Ascending aorta (tissue), 2 donors: ENCODE measurements around the gene OR2M3. TPM values are rescaled to one million over a fixed set of nuclear protein-coding genes. Genes with fewer than 3 reads are reported as not detected.
"Not testable (repeated sequence)": the region's sequence is repeated elsewhere in the genome, so short reads cannot be mapped to it uniquely, and the experiment has no call there.

Experiments used
- DNase-seq, 2 donors: peaks; one replicate each; pipeline ENCODE4 v3.0.0-alpha.2; 2019; ENCODE audit warnings: low spot score in 2 of 2
- H3K27ac ChIP-seq, 2 donors: fragments of 200-600 bp; sonication (generic); one replicate each; pipeline ENCODE4 v1.5.1; 2016 to 2017; ENCODE audit warnings: mild to moderate bottlenecking in 1 of 2
- H3K27me3 ChIP-seq: fragments of 200-600 bp; sonication (generic); one replicate; pipeline ENCODE4 v1.5.1; 2017
- H3K36me3 ChIP-seq, 2 donors: fragments of 200-600 bp; sonication (generic); one replicate each; pipeline ENCODE4 v1.5.1; 2016
- H3K4me1 ChIP-seq, 2 donors: fragments of 200-600 bp; sonication (generic); one replicate each; pipeline ENCODE4 v1.5.1; 2016 to 2017; ENCODE audit warnings: mild to moderate bottlenecking in 1 of 2
- H3K4me3 ChIP-seq, 2 donors: fragments of 200-600 bp; sonication (generic); one replicate each; pipeline ENCODE4 v1.5.1; 2016 to 2017; ENCODE audit warnings: mild to moderate bottlenecking in 1 of 2
- H3K9me3 ChIP-seq, 2 donors: fragments of 200-600 bp; sonication (generic); one replicate each; pipeline ENCODE4 v1.5.1; 2016
- CTCF ChIP-seq, 3 experiments: fragments of 200-600 bp in 2 of 3; fragments of 450-650 bp in 1 of 3; sonication (generic) in 2 of 3; IDR thresholded peaks; one replicate each; pipeline ENCODE4 v1.5.1; 2016 to 2019; ENCODE audit warnings: antibody characterized with exemption in 3 of 3, mild to moderate bottlenecking in 1 of 3, moderate library complexity in 1 of 3
- intact Hi-C: fragments of 100-400 bp; cut with DNase I; formaldehyde crosslinking; loops from one replicate; pipeline ENCODE4 v1.15.1; 2023
- total RNA-seq: library from RNA; depleted of rRNA; stranded (reverse); fragments of >200 nt; gene quantifications from one replicate; pipeline ENCODE4 v1.1.0, GENCODE V29; 2016

The OR2M3 gene
- total RNA-seq, 1 donor from 2014 or later, result not detected

GRCh38 chr1:248215880-248216279 lies 18.8 kb downstream of the OR2M3 start:
- no peak for DNase-seq
- Histone ChIP-seq H3K36me3 (no peaks in the 10 kb centered on the region), H3K4me3 (no peak overlapping the region), H3K9me3 (no peaks in the 10 kb centered on the region), H3K27me3 (no peaks in the 10 kb centered on the region), H3K4me1 (no peaks in the 10 kb centered on the region), H3K27ac (no peak overlapping the region)
- intact Hi-C loops, result no loop called here
- no peak for TF ChIP-seq CTCF (IDR thresholded peaks at IDR 0.05)

GRCh38 chr1:248225537-248225936 lies 28.5 kb downstream of the OR2M3 start:
- Histone ChIP-seq H3K4me3 (no peak overlapping the region), H3K27me3 (no peaks in the 10 kb centered on the region), H3K36me3 (no peaks in the 10 kb centered on the region), H3K27ac (no peak overlapping the region), H3K4me1 (no peaks in the 10 kb centered on the region), H3K9me3 (no peaks in the 10 kb centered on the region)
- TF ChIP-seq CTCF (IDR thresholded peaks at IDR 0.05), result no peak
- no peak for DNase-seq
- intact Hi-C loops, result no loop called here

GRCh38 chr1:248229360-248229908 lies 32.4 kb downstream of the OR2M3 start:
- TF ChIP-seq CTCF (IDR thresholded peaks at IDR 0.05), result no peak
- no peak overlapping the region for H3K4me3 ChIP-seq

GRCh38 chr1:248231117-248231516 lies 34.1 kb downstream of the OR2M3 start, which contains the start of gene OR2M4:
Gene OR2M4, plus strand, starts transcription at chr1:248231417. Its CDS starts 7,512 bp downstream, at chr1:248238929.
- intact Hi-C loops, result no loop called here

More at GRCh38 chr1:248229360-248229908, 32.4 kb downstream of the OR2M3 start:
- Histone ChIP-seq H3K4me1 (no peaks in the 10 kb centered on the region), H3K36me3 (no peaks in the 10 kb centered on the region), H3K27ac (no peak overlapping the region), H3K9me3 (no peaks in the 10 kb centered on the region), H3K27me3 (no peaks in the 10 kb centered on the region)
- intact Hi-C loops, result no loop called here
- no peak for DNase-seq

GRCh38 chr1:248239478-248239877 lies 42.4 kb downstream of the OR2M3 start:
- Histone ChIP-seq H3K4me3 (no peak overlapping the region), H3K27ac (no peak overlapping the region), H3K4me1 (no peaks in the 10 kb centered on the region), H3K27me3 (no peaks in the 10 kb centered on the region), H3K36me3 (no peaks in the 10 kb centered on the region), H3K9me3 (no peaks in the 10 kb centered on the region)
- no peak for TF ChIP-seq CTCF (IDR thresholded peaks at IDR 0.05)
- DNase-seq, result no peak
- intact Hi-C loops, result no loop called here

More at GRCh38 chr1:248231117-248231516, 34.1 kb downstream of the OR2M3 start, which contains the start of gene OR2M4:
- H3K27me3 ChIP-seq, result no peaks in the 10 kb centered on the region
- no peak for DNase-seq
- H3K9me3 ChIP-seq, result no peaks in the 10 kb centered on the region
- no peak within 1 kb of the TSS for H3K4me3 ChIP-seq
- H3K4me1 ChIP-seq, result no peaks in the 10 kb centered on the region
- no peak within 1 kb of the TSS for H3K27ac ChIP-seq
- H3K36me3 ChIP-seq, result no peaks in the 10 kb centered on the region
- no peak for TF ChIP-seq CTCF (IDR thresholded peaks at IDR 0.05)

- no peak for DNase-seq
- no peaks in the 10 kb centered on the region for H3K36me3 ChIP-seq
- H3K4me1 ChIP-seq, result no peaks in the 10 kb centered on the region
- H3K27me3 ChIP-seq, result no peaks in the 10 kb centered on the region
- no peaks in the 10 kb centered on the region for H3K9me3 ChIP-seq
- no peak overlapping the region for H3K27ac ChIP-seq
- intact Hi-C loops, result no loop called here
- no peak overlapping the region for H3K4me3 ChIP-seq
- TF ChIP-seq CTCF (IDR thresholded peaks at IDR 0.05), result peak in 1 of 3 experiments; percentile 30
These were observed 46.1 kb downstream of the OR2M3 start for GRCh38 chr1:248243204-248243603.

- intact Hi-C loops, H3K27me3 ChIP-seq, H3K9me3 ChIP-seq, H3K4me1 ChIP-seq, H3K36me3 ChIP-seq, H3K27ac ChIP-seq, H3K4me3 ChIP-seq, DNase-seq: not testable (repeated sequence)
These were observed 62.2 kb downstream of the OR2M3 start for GRCh38 chr1:248259309-248259708.
